ENCODE data around the gene MAPKAPK3.

Gene MAPKAPK3

DNA sequence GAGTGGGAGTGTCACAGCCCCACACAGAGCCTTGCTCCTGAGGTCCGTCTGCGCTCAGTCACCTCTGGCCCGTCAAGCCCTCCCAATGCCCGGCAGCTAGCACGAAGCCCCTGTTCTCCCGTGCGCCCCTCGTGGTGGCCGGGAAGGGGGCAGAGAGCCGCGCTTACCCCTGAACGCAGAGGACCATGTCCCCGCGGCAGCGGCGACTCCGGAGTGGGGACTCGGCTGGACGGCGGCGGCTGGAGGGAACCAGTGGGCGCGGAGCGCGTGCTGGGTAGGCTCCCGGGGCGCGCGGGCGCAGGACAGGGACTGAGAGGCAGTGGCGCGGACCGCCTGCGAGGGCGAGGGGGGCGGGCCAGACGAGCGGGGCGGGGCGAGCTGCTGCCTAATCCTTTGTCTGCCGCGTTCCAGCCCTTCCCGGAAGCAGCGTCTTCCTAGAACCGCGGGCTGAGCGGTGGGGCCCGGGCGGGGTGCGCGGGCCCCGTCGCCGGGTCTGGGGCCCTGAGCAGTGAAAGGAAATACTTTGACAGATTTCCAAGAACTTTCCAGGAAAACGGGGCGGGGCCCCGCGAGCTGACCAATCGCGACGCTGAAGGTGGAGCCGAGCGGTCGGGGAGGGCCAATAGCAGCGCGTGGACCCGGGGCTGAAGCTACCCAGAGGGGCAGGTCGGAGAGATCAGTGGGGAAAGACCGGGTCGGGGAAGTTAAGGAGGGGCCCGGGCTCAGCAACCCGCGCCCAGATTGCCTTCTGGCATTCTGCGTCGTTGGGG, 5.3 kb upstream of the MAPKAPK3 start, which contains the start of gene CISH:
Gene CISH, minus strand, starts transcription at position 311 of the 770 bp plus-strand sequence. Its CDS starts 124 bp downstream, at position 187.
- Histone ChIP-seq H3K4me3 (replicated peaks; ENCODE audit: low read depth, low read length) (peak within 1 kb of the TSS; percentile 71), H3K36me3 (ENCODE audit: control insufficient read depth, insufficient read depth, low read length) (peaks cover 2% of the 10 kb centered on the region; the same call in 1 of the 2 replicates), H3K27me3 (replicated peaks; ENCODE audit: control insufficient read depth, insufficient read depth, low read length) (no peaks in the 10 kb centered on the region)
- TF ChIP-seq, protein P1, sequence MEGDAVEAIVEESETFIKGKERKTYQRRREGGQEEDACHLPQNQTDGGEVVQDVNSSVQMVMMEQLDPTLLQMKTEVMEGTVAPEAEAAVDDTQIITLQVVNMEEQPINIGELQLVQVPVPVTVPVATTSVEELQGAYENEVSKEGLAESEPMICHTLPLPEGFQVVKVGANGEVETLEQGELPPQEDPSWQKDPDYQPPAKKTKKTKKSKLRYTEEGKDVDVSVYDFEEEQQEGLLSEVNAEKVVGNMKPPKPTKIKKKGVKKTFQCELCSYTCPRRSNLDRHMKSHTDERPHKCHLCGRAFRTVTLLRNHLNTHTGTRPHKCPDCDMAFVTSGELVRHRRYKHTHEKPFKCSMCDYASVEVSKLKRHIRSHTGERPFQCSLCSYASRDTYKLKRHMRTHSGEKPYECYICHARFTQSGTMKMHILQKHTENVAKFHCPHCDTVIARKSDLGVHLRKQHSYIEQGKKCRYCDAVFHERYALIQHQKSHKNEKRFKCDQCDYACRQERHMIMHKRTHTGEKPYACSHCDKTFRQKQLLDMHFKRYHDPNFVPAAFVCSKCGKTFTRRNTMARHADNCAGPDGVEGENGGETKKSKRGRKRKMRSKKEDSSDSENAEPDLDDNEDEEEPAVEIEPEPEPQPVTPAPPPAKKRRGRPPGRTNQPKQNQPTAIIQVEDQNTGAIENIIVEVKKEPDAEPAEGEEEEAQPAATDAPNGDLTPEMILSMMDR (IDR thresholded peaks at IDR 0.05; ENCODE audit: insufficient read depth, low read length, poor library complexity, severe bottlenecking), result peak; percentile 63
- DNase-seq (ENCODE audit: extremely low read depth, insufficient read length), result peak; percentile 89

- H3K4me3 ChIP-seq (replicated peaks; ENCODE audit: low read depth, low read length), result peak overlapping the region; percentile 71
- H3K27me3 ChIP-seq (replicated peaks; ENCODE audit: control insufficient read depth, insufficient read depth, low read length), result no peaks in the 10 kb centered on the region
- H3K36me3 ChIP-seq (ENCODE audit: control insufficient read depth, insufficient read depth, low read length), result no peaks in the 10 kb centered on the region
- TF ChIP-seq, protein P1 (IDR thresholded peaks at IDR 0.05; ENCODE audit: insufficient read depth, low read length, poor library complexity, severe bottlenecking), result no peak
- DNase-seq (ENCODE audit: extremely low read depth, insufficient read length), result no peak
These were observed 4.6 kb upstream of the MAPKAPK3 start for GRCh38 chr3:50612234-50612882.

- Histone ChIP-seq H3K4me3 (replicated peaks; ENCODE audit: low read depth, low read length) (no peak overlapping the region), H3K36me3 (ENCODE audit: control insufficient read depth, insufficient read depth, low read length) (no peaks in the 10 kb centered on the region), H3K27me3 (replicated peaks; ENCODE audit: control insufficient read depth, insufficient read depth, low read length) (no peaks in the 10 kb centered on the region)
- DNase-seq (ENCODE audit: extremely low read depth, insufficient read length), result no peak
- TF ChIP-seq, protein P1 (IDR thresholded peaks at IDR 0.05; ENCODE audit: insufficient read depth, low read length, poor library complexity, severe bottlenecking), result no peak
These were observed 3.7 kb upstream of the MAPKAPK3 start for GRCh38 chr3:50612970-50613846.

DNA sequence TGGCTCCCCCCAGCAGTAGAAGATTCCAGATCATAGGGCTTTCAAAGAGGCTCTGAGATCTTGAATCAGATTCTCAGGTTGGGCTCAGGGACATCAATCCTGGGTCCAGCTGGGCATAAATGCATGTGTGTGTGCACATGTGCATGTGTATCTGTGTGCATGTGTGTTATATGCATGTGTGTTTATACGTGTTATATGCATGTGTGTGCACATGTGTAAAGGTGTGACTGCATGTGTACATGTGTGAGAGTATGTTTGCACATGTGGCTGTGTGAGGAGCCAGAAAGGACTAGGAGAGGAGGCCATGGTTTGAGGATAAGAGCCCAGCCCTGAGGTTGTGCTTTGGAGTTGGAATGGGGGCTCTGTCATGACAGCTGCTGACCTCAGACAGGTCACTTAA, 1.8 kb upstream of the MAPKAPK3 start:
- Histone ChIP-seq H3K27me3 (replicated peaks; ENCODE audit: control insufficient read depth, insufficient read depth, low read length) (no peaks in the 10 kb centered on the region), H3K4me3 (replicated peaks; ENCODE audit: low read depth, low read length) (no peak overlapping the region), H3K36me3 (ENCODE audit: control insufficient read depth, insufficient read depth, low read length) (no peaks in the 10 kb centered on the region)
- no peak for DNase-seq (ENCODE audit: extremely low read depth, insufficient read length)
- TF ChIP-seq, protein P1 (IDR thresholded peaks at IDR 0.05; ENCODE audit: insufficient read depth, low read length, poor library complexity, severe bottlenecking), result no peak

DNA sequence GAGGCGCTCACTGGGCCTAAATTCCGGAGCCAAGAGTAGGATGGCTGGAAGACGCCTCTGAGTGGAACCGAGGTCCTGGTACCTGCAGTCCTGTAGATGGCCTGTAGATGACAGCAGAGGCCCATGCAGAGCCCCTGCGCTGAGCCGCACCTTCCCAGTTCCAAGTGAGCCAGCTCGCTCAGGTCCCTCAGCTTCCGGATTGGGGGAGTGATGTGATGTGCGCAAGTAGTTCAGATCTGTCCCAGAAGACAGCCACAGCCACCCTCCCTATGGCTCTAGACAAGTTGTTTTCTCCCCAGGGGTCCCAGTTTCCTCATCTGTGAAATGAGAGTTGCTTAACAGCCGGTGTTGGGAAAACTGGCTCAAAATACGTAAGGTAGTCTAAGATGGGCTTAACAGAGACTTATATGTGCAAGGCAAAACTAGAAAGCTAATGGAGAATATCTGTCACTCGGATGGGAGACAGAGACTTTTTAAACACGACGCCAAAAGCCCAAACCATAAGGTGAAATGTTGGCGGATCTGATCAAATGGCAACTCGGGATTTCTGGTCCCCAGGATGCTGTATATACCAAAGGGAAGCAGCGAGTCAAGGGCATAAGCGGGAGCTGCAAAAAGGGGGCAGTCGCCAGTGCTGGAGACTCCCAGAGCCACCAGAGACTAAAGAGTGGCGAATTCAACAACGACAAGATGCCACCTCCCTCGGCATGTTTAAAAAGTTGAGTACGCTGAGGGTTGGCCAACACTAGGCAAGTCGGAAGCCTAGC, 765 bp upstream of the MAPKAPK3 start:
- Histone ChIP-seq H3K27me3 (replicated peaks; ENCODE audit: control insufficient read depth, insufficient read depth, low read length) (no peaks in the 10 kb centered on the region), H3K36me3 (ENCODE audit: control insufficient read depth, insufficient read depth, low read length) (no peaks in the 10 kb centered on the region), H3K4me3 (replicated peaks; ENCODE audit: low read depth, low read length) (peak overlapping the region; percentile 68)
- DNase-seq (ENCODE audit: extremely low read depth, insufficient read length), result peak; percentile 68
- TF ChIP-seq, protein P1 (IDR thresholded peaks at IDR 0.05; ENCODE audit: insufficient read depth, low read length, poor library complexity, severe bottlenecking), result peak; percentile 100
